HT1080 (cell line): ENCODE data around the gene CALD1. TPM values are rescaled to one million over a fixed set of nuclear protein-coding genes. Genes with fewer than 3 reads are reported as not detected.

Experiments
- DNase-seq: peaks from one replicate; pipeline ENCODE4 v3.0.0-alpha.2; 2015; ENCODE audit warnings: low read depth
- total RNA-seq: library from RNA; depleted of rRNA; stranded (reverse); fragments of >200 nt; shearing (Covaris generic); gene quantifications from 2 replicates; pipeline ENCODE4 v1.2.3, GENCODE V29; 2014

CALD1 gene
- total RNA-seq, 1 experiment from 2014 or later: 57.3 TPM

GRCh38 chr7:134892963-134893362 lies 113.5 kb downstream of the CALD1 start:
- DNase-seq: no peak

GRCh38 chr7:134893920-134894319 lies 114.5 kb downstream of the CALD1 start:
- no peak for DNase-seq

- DNase-seq: no peak
Measured at GRCh38 chr7:134894928-134895327, 115.5 kb downstream of the CALD1 start.

GRCh38 chr7:134896073-134896472 lies 116.6 kb downstream of the CALD1 start:
- DNase-seq: no peak

GRCh38 chr7:134897936-134898335 lies 118.5 kb downstream of the CALD1 start:
- DNase-seq: no peak

GRCh38 chr7:134899729-134900128 lies 120.3 kb downstream of the CALD1 start:
- peak; percentile 69 for DNase-seq

- DNase-seq: no peak
Measured at GRCh38 chr7:134900166-134900982, 120.9 kb downstream of the CALD1 start.

- no peak for DNase-seq
Measured at GRCh38 chr7:134901389-134902020, 122.1 kb downstream of the CALD1 start.

GRCh38 chr7:134902058-134902457 lies 122.6 kb downstream of the CALD1 start:
- DNase-seq: no peak

- DNase-seq: no peak
Measured at GRCh38 chr7:134903073-134903790, 123.8 kb downstream of the CALD1 start.

GRCh38 chr7:134905375-134905774 lies 125.9 kb downstream of the CALD1 start:
- DNase-seq: peak; percentile 85

GRCh38 chr7:134907000-134907399 lies 127.6 kb downstream of the CALD1 start:
- no peak for DNase-seq

- DNase-seq: no peak
Measured at GRCh38 chr7:134907639-134908038, 128.2 kb downstream of the CALD1 start.

GRCh38 chr7:134908289-134908688 lies 128.9 kb downstream of the CALD1 start:
- DNase-seq: peak; percentile 66

GRCh38 chr7:134910214-134910890 lies 130.9 kb downstream of the CALD1 start:
- no peak for DNase-seq

- DNase-seq: no peak
Measured at GRCh38 chr7:134910968-134911367, 131.5 kb downstream of the CALD1 start.

- no peak for DNase-seq
Measured at GRCh38 chr7:134916171-134916883, 136.9 kb downstream of the CALD1 start.

GRCh38 chr7:134919240-134919641 lies 139.8 kb downstream of the CALD1 start:
- no peak for DNase-seq

- DNase-seq: peak; percentile 40
Measured at GRCh38 chr7:134920026-134920753, 140.8 kb downstream of the CALD1 start.
